Measurements from ENCODE around the gene PIMREG.
A peak's percentile ranks its signal among the peaks of the same experiment; 100 is the strongest.

The PIMREG gene, protein sequence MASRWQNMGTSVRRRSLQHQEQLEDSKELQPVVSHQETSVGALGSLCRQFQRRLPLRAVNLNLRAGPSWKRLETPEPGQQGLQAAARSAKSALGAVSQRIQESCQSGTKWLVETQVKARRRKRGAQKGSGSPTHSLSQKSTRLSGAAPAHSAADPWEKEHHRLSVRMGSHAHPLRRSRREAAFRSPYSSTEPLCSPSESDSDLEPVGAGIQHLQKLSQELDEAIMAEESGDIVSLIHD

DNA sequence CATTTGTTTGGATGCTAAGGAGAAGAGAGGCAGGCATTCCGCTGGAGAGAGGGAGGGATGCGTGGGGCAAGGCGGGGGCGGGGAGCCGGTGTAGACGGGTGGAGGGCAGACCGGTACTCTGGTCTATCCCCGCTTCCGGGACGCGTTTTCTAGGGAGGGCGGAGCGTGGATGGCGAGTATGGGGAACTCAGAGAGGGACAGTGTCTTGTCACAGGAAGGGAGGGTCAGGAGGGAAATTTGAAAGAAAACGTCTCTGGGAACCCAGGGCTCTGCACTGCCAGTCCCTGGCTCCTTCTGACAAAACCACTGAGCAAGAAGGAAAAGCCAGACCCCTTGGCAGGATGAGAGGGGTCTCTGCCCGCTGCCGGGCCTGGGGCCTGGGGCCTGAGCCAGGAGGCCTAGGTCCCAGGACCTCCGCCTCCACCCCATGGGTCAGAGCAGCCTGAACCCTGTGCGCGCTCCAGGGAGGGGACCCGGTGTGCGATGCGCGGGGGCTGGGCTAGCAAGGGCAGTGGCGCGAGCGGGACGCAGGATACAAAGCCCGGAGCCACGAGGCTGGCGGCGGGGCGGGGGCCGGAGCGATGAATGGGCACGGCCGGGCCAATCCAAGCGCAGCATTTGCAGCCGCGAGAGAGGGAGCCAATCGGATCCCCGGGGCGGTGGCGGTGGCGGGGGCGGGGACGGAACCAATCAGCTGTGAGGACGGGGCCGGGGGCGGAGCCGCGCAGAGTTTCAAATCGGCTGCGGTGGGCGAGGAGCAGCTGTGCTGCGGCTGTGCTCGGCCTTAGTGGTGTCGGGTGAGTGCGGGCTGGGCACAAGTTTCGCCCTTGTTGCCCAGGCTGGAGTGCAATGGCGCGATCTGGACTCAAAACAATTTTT lies at the start of gene PIMREG:
Gene PIMREG (plus strand): TSS at position 764 of the 879 bp plus-strand sequence. CDS start 656 bp downstream, outside the sequence.
- TF ChIP-seq, protein P1, sequence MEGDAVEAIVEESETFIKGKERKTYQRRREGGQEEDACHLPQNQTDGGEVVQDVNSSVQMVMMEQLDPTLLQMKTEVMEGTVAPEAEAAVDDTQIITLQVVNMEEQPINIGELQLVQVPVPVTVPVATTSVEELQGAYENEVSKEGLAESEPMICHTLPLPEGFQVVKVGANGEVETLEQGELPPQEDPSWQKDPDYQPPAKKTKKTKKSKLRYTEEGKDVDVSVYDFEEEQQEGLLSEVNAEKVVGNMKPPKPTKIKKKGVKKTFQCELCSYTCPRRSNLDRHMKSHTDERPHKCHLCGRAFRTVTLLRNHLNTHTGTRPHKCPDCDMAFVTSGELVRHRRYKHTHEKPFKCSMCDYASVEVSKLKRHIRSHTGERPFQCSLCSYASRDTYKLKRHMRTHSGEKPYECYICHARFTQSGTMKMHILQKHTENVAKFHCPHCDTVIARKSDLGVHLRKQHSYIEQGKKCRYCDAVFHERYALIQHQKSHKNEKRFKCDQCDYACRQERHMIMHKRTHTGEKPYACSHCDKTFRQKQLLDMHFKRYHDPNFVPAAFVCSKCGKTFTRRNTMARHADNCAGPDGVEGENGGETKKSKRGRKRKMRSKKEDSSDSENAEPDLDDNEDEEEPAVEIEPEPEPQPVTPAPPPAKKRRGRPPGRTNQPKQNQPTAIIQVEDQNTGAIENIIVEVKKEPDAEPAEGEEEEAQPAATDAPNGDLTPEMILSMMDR (IDR thresholded peaks at IDR 0.05) = no peak

DNA sequence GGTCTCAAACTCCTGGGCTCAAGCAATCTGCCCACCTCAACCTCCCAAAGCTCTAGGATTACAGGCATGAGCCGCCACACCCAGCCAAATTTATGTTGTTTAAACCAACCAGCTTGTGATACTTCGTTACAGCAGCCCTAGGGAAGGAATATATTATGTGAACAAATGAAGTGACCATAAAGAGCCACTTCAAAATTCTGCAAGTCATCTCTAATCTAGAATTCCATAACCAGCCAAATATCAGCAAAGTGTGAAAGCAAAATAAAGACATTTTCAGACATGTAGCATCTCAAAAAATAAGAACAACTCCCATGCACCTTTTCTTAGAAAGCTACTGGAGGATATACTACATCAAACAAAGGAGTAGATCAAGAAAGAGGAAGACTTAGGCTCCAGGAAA lies 45.3 kb upstream of the PIMREG start:
- TF ChIP-seq, protein P1 (IDR thresholded peaks at IDR 0.05) = no peak

DNA sequence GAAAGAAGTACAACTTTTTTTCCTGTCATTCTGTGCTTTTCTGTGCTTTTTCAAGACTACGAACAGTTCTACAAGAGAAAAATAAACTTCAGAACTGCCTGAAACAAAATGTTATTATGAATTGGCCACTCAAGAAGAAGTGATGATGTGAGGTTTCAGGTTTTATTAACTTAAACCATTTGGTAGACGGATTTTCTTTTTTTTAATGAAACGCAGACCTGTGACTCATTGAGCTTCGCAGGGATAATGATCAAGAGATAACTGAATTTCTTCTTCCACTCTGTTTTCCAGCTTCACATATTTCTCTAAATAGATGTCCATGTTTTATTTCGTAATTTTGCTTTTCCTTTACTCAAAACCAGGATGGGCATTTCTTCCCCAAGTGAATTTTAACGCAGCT lies 42.0 kb upstream of the PIMREG start:
- TF ChIP-seq, protein P1 (IDR thresholded peaks at IDR 0.05) = no peak

DNA sequence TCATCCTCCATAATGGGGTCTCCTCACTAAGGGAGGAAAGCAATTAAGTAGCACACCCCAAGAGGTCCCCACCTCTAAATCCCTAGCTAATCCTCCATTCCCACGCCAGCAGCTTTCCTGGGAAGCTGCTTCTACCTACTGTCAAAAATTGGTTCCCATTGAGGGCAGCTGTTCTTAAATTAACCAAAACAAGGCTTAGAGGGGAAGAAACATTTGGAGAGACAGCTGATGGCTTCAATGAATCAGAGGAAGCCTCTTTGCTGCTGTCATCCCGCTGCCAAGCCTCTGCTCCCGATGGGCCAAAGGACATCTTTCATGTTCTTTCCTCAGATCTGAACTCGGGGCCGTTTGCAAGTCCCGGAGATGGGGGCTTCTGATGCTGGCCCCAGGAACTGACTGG lies 36.0 kb upstream of the PIMREG start:
- TF ChIP-seq, protein P1 (IDR thresholded peaks at IDR 0.05) = no peak

DNA sequence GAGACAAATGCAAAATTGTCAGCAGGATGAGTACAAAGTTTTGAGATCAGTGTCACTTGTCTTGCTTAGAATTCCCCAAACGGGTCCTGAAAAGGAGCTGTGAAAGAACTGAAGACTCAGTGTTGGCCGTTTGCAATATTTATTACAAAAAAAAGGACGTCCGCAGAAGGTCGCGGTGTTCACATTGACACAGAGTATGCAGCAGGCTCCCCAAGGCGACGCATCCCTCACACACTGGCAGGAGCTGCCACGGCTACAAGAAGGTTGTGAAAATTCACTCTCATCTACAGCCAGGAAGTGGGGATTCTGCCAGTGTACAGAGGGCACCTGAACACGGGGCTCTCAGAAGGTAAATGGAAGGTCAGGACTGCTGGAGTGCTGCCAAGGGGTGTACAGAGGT lies 35.5 kb upstream of the PIMREG start:
- TF ChIP-seq, protein P1 (IDR thresholded peaks at IDR 0.05) = no peak

DNA sequence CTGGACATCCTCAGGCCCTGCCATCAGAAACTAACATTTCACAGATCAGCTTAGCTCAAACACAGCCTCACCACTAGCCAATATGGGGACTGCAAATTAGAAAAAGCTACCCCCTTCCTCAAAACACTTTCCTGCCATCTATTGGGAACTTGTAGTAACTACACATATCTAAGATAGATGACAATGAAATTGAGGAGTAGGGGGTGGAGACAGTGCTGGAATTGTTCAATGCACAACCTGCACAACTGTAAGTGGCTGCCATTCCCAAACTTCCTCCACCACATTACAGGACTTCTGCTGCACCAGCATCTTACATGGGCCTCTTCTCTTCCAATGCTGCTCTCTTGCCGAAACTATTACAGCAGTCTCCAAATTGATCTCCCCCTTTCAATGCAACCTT lies 31.2 kb upstream of the PIMREG start:
- TF ChIP-seq, protein P1 (IDR thresholded peaks at IDR 0.05) = peak; percentile 51

DNA sequence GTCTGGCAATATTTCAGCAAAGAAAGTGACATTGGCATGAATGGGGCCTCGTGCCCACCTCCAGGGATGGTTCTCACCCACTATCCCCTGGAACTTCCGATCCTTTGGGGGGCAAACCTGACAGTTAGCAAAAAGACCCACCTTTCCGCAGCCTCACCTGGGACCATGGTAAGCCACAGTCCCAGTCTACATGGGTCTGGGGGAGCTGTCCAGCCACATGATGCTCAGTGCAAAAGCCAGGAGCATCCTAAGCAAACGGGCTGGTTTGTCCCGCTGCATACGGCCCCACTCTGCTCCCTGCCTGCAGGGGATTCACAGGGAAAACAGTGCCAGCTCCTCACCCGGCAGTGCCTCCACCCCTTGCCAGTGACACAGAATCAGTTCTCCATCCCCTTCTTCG lies 28.6 kb upstream of the PIMREG start:
- TF ChIP-seq, protein P1 (IDR thresholded peaks at IDR 0.05) = no peak
